ENCODE results near the gene RSPH6A.

The RSPH6A gene
- total RNA-seq, result 0 to 0.17 (median 0) reads per million in 3 donors

- H3K36me3 ChIP-seq (ENCODE audit: control insufficient read depth, insufficient read depth, low read length), result no peaks in the 10 kb centered on the region
- no peaks in the 10 kb centered on the region for H3K27me3 ChIP-seq (replicated peaks; ENCODE audit: control insufficient read depth, insufficient read depth, low read length, poor library complexity, severe bottlenecking)
- H3K4me1 ChIP-seq (ENCODE audit: control insufficient read depth, insufficient read depth, low read length, poor library complexity, severe bottlenecking), result no peaks in the 10 kb centered on the region
- H3K27ac ChIP-seq (ENCODE audit: insufficient read depth, low read length, poor library complexity, severe bottlenecking), result no peak within 1 kb of the TSS
- H3K4me3 ChIP-seq (ENCODE audit: insufficient read depth, low read depth, low read length, poor library complexity, severe bottlenecking), result no peak within 1 kb of the TSS
- no peak for DNase-seq
- H3K9me3 ChIP-seq (ENCODE audit: control insufficient read depth, low read length), result no peaks in the 10 kb centered on the region
These were observed at the start of gene RSPH6A for GRCh38 chr19:45814851-45815480. RSPH6A (minus strand) TSS chr19:45815308; CDS start chr19:45815176, 132 bp downstream.

- no peak for DNase-seq
- H3K27ac ChIP-seq (ENCODE audit: insufficient read depth, low read length, poor library complexity, severe bottlenecking), result no peak overlapping the region
- no peaks in the 10 kb centered on the region for H3K27me3 ChIP-seq (replicated peaks; ENCODE audit: control insufficient read depth, insufficient read depth, low read length, poor library complexity, severe bottlenecking)
- no peaks in the 10 kb centered on the region for H3K9me3 ChIP-seq (ENCODE audit: control insufficient read depth, low read length)
- no peaks in the 10 kb centered on the region for H3K36me3 ChIP-seq (ENCODE audit: control insufficient read depth, insufficient read depth, low read length)
- H3K4me1 ChIP-seq (ENCODE audit: control insufficient read depth, insufficient read depth, low read length, poor library complexity, severe bottlenecking), result peaks cover 19% of the 10 kb centered on the region
- peak overlapping the region; percentile 40 for H3K4me3 ChIP-seq (ENCODE audit: insufficient read depth, low read depth, low read length, poor library complexity, severe bottlenecking)
These were observed 49.5 kb upstream of the RSPH6A start for GRCh38 chr19:45864629-45865082.

- peak within 1 kb of the TSS; percentile 91 for H3K4me3 ChIP-seq (ENCODE audit: insufficient read depth, low read depth, low read length, poor library complexity, severe bottlenecking)
- H3K27me3 ChIP-seq (replicated peaks; ENCODE audit: control insufficient read depth, insufficient read depth, low read length, poor library complexity, severe bottlenecking), result no peaks in the 10 kb centered on the region
- no peak within 1 kb of the TSS for H3K27ac ChIP-seq (ENCODE audit: insufficient read depth, low read length, poor library complexity, severe bottlenecking)
- H3K4me1 ChIP-seq (ENCODE audit: control insufficient read depth, insufficient read depth, low read length, poor library complexity, severe bottlenecking), result peaks cover 19% of the 10 kb centered on the region
- H3K36me3 ChIP-seq (ENCODE audit: control insufficient read depth, insufficient read depth, low read length), result no peaks in the 10 kb centered on the region
- no peaks in the 10 kb centered on the region for H3K9me3 ChIP-seq (ENCODE audit: control insufficient read depth, low read length)
- peak; percentile 37 to 41 (median 39) for DNase-seq
These were observed 48.9 kb upstream of the RSPH6A start, which contains the start of gene FOXA3 for GRCh38 chr19:45863840-45864628. FOXA3 (plus strand) TSS chr19:45864326; CDS start chr19:45864457, 131 bp downstream.

- Histone ChIP-seq H3K4me1 (ENCODE audit: control insufficient read depth, insufficient read depth, low read length, poor library complexity, severe bottlenecking) (peaks cover 19% of the 10 kb centered on the region), H3K27me3 (replicated peaks; ENCODE audit: control insufficient read depth, insufficient read depth, low read length, poor library complexity, severe bottlenecking) (no peaks in the 10 kb centered on the region), H3K9me3 (ENCODE audit: control insufficient read depth, low read length) (no peaks in the 10 kb centered on the region), H3K36me3 (ENCODE audit: control insufficient read depth, insufficient read depth, low read length) (no peaks in the 10 kb centered on the region), H3K27ac (ENCODE audit: insufficient read depth, low read length, poor library complexity, severe bottlenecking) (no peak overlapping the region), H3K4me3 (ENCODE audit: insufficient read depth, low read depth, low read length, poor library complexity, severe bottlenecking) (peak overlapping the region; percentile 91)
- no peak for DNase-seq
These were observed 48.3 kb upstream of the RSPH6A start for GRCh38 chr19:45863335-45863839.

GRCh38 chr19:45862564-45863334, 47.6 kb upstream of the RSPH6A start, which contains the start of gene SYMPK:
SYMPK (minus strand) TSS chr19:45863147; CDS start chr19:45854495, 8,652 bp downstream.
- peak within 1 kb of the TSS; percentile 88 for H3K27ac ChIP-seq (ENCODE audit: insufficient read depth, low read length, poor library complexity, severe bottlenecking)
- peaks cover 19% of the 10 kb centered on the region for H3K4me1 ChIP-seq (ENCODE audit: control insufficient read depth, insufficient read depth, low read length, poor library complexity, severe bottlenecking)
- H3K36me3 ChIP-seq (ENCODE audit: control insufficient read depth, insufficient read depth, low read length), result no peaks in the 10 kb centered on the region
- H3K27me3 ChIP-seq (replicated peaks; ENCODE audit: control insufficient read depth, insufficient read depth, low read length, poor library complexity, severe bottlenecking), result no peaks in the 10 kb centered on the region
- peak; percentile 96 to 98 (median 97) for DNase-seq
- peak within 1 kb of the TSS; percentile 91 for H3K4me3 ChIP-seq (ENCODE audit: insufficient read depth, low read depth, low read length, poor library complexity, severe bottlenecking)
- no peaks in the 10 kb centered on the region for H3K9me3 ChIP-seq (ENCODE audit: control insufficient read depth, low read length)

- H3K9me3 ChIP-seq (ENCODE audit: control insufficient read depth, low read length), result no peaks in the 10 kb centered on the region
- peak overlapping the region; percentile 91 for H3K4me3 ChIP-seq (ENCODE audit: insufficient read depth, low read depth, low read length, poor library complexity, severe bottlenecking)
- H3K27ac ChIP-seq (ENCODE audit: insufficient read depth, low read length, poor library complexity, severe bottlenecking), result peak overlapping the region; percentile 88
- no peaks in the 10 kb centered on the region for H3K36me3 ChIP-seq (ENCODE audit: control insufficient read depth, insufficient read depth, low read length)
- H3K4me1 ChIP-seq (ENCODE audit: control insufficient read depth, insufficient read depth, low read length, poor library complexity, severe bottlenecking), result peaks cover 19% of the 10 kb centered on the region
- H3K27me3 ChIP-seq (replicated peaks; ENCODE audit: control insufficient read depth, insufficient read depth, low read length, poor library complexity, severe bottlenecking), result no peaks in the 10 kb centered on the region
- no peak for DNase-seq
These were observed 47.1 kb upstream of the RSPH6A start for GRCh38 chr19:45862271-45862563.

GRCh38 chr19:45860359-45861259, 45.5 kb upstream of the RSPH6A start:
- Histone ChIP-seq H3K36me3 (ENCODE audit: control insufficient read depth, insufficient read depth, low read length) (peaks cover 8% of the 10 kb centered on the region), H3K4me1 (ENCODE audit: control insufficient read depth, insufficient read depth, low read length, poor library complexity, severe bottlenecking) (peaks cover 19% of the 10 kb centered on the region), H3K9me3 (ENCODE audit: control insufficient read depth, low read length) (no peaks in the 10 kb centered on the region), H3K27me3 (replicated peaks; ENCODE audit: control insufficient read depth, insufficient read depth, low read length, poor library complexity, severe bottlenecking) (no peaks in the 10 kb centered on the region), H3K27ac (ENCODE audit: insufficient read depth, low read length, poor library complexity, severe bottlenecking) (no peak overlapping the region), H3K4me3 (ENCODE audit: insufficient read depth, low read depth, low read length, poor library complexity, severe bottlenecking) (no peak overlapping the region)
- DNase-seq, result no peak

GRCh38 chr19:45854167-45854778, 39.2 kb upstream of the RSPH6A start:
- H3K36me3 ChIP-seq (ENCODE audit: control insufficient read depth, insufficient read depth, low read length), result peaks cover 50% of the 10 kb centered on the region
- H3K4me1 ChIP-seq (ENCODE audit: control insufficient read depth, insufficient read depth, low read length, poor library complexity, severe bottlenecking), result no peaks in the 10 kb centered on the region
- H3K9me3 ChIP-seq (ENCODE audit: control insufficient read depth, low read length), result no peaks in the 10 kb centered on the region
- no peak overlapping the region for H3K4me3 ChIP-seq (ENCODE audit: insufficient read depth, low read depth, low read length, poor library complexity, severe bottlenecking)
- no peak for DNase-seq
- no peak overlapping the region for H3K27ac ChIP-seq (ENCODE audit: insufficient read depth, low read length, poor library complexity, severe bottlenecking)
- no peaks in the 10 kb centered on the region for H3K27me3 ChIP-seq (replicated peaks; ENCODE audit: control insufficient read depth, insufficient read depth, low read length, poor library complexity, severe bottlenecking)

- no peaks in the 10 kb centered on the region for H3K27me3 ChIP-seq (replicated peaks; ENCODE audit: control insufficient read depth, insufficient read depth, low read length, poor library complexity, severe bottlenecking)
- peaks cover 63% of the 10 kb centered on the region for H3K36me3 ChIP-seq (ENCODE audit: control insufficient read depth, insufficient read depth, low read length)
- no peaks in the 10 kb centered on the region for H3K9me3 ChIP-seq (ENCODE audit: control insufficient read depth, low read length)
- H3K4me3 ChIP-seq (ENCODE audit: insufficient read depth, low read depth, low read length, poor library complexity, severe bottlenecking), result no peak overlapping the region
- no peak for DNase-seq
- H3K27ac ChIP-seq (ENCODE audit: insufficient read depth, low read length, poor library complexity, severe bottlenecking), result no peak overlapping the region
- no peaks in the 10 kb centered on the region for H3K4me1 ChIP-seq (ENCODE audit: control insufficient read depth, insufficient read depth, low read length, poor library complexity, severe bottlenecking)
These were observed 37.9 kb upstream of the RSPH6A start for GRCh38 chr19:45852983-45853382.
